Erythroblast (primary cell): ENCODE measurements around the gene BIRC7.

Source experiments
- DNase-seq, 2 experiments: peaks; one replicate each; lab custom pipeline; 2025; lab: John Stamatoyannopoulos, UW
- GATA1 ChIP-seq: IDR thresholded peaks from 2 replicates; pipeline ENCODE4 v1.6.1; 2011; ENCODE audit warnings: low read depth, mild to moderate bottlenecking, control low read depth, low read length, moderate library complexity
- POLR2A ChIP-seq: IDR thresholded peaks from 2 replicates; pipeline ENCODE4 v1.6.1; 2011; ENCODE audit warnings: mild to moderate bottlenecking, low read length

Gene BIRC7

GRCh38 chr20:63253438-63254231 lies 17.9 kb downstream of the BIRC7 start:
- TF ChIP-seq GATA1 = no peak
- no peak for TF ChIP-seq POLR2A
- no peak for DNase-seq

GRCh38 chr20:63254232-63254605 lies 18.5 kb downstream of the BIRC7 start, which contains the start of gene NKAIN4:
NKAIN4 (minus strand) TSS chr20:63254463; CDS start chr20:63254450, 13 bp downstream.
- TF ChIP-seq GATA1 (no peak), POLR2A (no peak)
- DNase-seq = no peak

DNA sequence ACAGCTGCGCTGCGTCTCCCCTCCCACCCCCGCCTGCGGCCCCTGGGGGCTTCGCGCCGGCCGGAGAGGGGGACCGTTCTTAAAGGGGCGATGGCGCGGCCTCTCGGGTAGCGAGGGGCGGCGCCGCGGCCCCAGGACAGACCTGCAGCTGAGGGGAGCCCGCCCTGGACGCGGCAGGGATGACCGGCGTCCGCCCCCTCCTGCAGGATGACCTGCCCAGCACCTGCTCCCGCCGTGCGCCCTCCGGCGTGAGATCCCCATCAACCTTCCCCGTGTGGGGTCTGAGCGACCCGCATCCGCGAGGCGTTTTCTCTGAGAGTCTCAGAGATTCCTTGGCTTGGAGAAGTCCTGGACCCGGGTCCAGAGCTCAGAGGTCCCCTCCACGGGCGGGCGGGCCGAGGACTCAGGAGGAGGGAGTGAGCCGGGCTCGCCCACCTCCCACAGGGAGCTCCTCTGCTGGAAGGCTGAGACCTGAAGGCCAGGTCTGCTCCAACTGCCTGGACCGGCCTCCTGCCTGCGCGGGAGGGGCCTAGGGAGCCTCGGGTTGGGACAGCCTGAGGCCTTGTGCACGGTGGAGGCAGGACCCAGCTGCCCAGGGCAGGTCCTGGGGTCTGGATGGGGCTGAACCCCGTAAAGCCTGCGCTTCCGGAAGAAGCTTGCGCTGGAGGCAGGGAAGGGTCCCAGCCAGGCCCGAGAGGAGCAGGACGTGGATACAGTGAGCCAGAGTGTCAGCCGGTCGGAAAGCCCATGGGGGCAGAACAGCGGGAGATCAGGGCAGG lies 19.1 kb downstream of the BIRC7 start:
- TF ChIP-seq GATA1 (no peak), POLR2A (no peak)
- DNase-seq = no peak

- DNase-seq = no peak
- no peak for TF ChIP-seq POLR2A
- no peak for TF ChIP-seq GATA1
Measured at GRCh38 chr20:63255931-63256704, 20.4 kb downstream of the BIRC7 start.

GRCh38 chr20:63256954-63257353 lies 21.2 kb downstream of the BIRC7 start:
- DNase-seq = no peak
- TF ChIP-seq POLR2A (no peak), GATA1 (no peak)

DNA sequence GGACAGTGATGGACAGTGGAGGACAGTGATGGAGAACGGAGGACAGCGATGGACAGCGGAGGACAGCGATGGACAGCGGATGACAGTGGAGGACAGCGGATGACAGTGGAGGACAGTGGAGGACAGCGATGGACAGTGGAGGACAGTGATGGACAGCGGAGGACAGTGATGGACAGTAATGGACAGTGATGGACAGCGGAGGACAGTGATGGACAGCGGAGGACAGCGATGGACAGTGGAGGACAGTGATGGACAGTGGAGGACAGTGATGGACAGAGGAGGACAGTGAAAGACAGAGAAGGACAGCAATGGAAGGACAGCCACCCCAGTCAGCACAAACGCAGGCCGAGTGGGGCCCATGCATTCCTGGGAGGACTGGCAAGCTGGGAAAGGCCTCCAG lies 21.9 kb downstream of the BIRC7 start:
- DNase-seq = no peak
- TF ChIP-seq POLR2A = no peak
- TF ChIP-seq GATA1 = no peak

DNA sequence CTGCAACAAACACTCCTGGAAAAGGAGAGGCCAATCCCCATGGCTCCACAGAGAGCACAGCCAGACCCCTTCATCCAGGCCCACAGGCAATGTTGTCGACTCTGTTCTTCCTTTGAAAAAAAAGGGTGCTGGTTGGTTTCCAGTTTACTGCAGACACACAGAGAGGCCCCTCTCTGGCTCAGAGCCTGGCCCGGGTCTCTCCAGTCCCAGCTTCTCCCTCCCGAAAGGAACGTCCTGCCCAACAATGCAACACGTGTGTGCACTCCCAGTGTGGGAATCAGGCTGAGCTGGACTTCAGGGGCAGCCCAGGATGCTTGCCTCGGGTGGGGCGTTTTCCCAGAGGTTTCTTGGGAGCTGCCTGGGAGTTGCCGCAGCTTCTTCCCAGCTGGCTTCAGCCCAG lies 23.1 kb downstream of the BIRC7 start:
- TF ChIP-seq POLR2A (no peak), GATA1 (no peak)
- DNase-seq = no peak

DNA sequence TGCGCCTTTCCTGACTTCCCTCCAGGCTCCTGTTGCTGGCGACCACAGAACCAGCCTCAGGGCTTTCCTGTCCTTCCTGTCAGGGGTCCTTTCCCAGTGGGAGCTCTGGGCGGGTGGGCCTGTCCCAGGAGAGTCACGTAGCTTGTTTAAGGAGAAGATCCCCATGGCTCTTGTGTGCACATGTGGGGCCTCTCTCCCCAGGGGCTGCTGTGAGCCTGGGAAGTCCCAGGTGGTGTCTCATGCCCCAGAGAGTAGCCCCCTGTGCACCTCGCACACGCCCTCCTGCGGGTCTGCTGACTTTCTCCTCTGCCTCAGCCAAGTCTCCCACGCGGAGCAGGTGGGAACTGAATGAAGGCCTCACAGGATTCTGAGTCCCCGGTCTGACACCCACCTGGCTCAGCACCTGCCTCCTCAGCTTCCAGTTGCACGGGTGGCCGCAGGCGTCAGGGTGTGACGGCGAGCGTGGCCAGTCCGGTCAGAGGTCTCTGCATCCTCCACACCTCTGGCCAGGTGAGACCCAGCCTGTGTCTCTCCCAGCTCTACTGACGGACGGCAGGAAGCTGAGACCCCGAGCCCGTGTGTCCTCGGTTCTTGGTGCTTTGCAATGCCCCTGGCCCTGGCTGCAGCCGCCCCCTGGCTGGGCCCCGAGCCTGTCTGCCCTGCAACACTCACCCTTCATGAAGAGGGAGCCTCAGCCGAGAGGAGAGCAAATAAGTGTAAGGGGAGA lies 24.2 kb downstream of the BIRC7 start:
- no peak for TF ChIP-seq GATA1
- no peak for TF ChIP-seq POLR2A
- DNase-seq = no peak

DNA sequence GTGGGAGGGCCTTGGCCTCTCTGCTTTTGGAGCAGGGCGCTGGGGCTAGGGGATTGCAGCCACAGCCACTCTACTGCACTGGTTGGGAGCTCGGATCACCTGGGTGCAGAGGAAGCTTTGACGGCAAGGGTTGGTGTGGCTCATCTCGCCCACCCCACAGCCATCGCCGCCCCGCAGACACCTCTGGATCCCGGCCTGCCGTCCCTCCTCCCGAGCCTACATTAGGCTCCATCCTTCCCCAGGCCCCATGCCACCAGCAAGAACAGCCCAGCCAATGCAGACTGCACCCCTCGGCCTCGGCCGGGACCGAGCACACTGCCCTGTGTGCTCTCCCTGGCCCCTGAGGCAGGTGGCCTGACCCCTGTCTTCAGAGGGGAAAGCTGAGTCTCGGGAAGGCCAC lies 24.8 kb downstream of the BIRC7 start:
- TF ChIP-seq GATA1 = no peak
- no peak for TF ChIP-seq POLR2A
- DNase-seq = no peak

DNA sequence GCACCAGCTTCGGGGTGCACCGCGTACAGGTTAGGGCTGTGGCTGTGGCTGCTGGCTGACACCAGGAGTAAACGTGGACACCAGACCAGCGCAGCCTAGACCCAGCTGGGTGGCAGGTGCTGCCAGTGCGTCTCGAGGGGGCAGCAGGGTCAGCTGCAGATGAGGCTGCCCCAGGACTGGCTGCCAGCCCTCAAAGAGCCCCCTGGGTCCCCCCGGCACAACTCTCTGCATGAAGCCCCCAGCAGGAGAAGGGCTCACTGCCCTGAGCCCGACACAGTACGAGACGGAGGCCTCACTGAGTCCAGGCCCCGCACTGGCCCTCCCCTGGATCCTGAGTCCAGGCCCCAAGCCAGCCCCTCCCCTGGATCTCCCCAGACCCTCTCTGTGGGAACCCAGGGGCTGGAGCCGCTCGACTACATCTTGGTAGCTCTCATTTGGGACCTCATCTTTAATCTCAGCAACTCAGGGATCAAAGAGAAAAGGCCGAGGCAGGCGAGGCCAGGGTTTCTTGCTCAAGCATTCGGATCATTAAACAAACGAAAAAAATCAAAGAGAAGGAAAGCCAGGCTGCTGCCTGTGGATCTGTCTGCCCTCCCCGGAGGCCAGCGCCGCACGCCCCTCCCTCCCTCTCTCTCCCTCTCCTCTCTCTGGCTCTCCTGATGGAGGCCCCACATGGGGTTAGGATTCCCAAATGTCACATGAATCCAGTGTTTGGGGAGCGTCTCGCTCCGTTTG lies 25.5 kb downstream of the BIRC7 start:
- no peak for TF ChIP-seq GATA1
- TF ChIP-seq POLR2A = no peak

GRCh38 chr20:63261795-63262528 lies 26.3 kb downstream of the BIRC7 start:
- TF ChIP-seq POLR2A (no peak), GATA1 (no peak)
- no peak for DNase-seq

More for the DNA sequence above, 25.5 kb downstream of the BIRC7 start:
- no peak for DNase-seq

- no peak for DNase-seq
- TF ChIP-seq GATA1 (no peak), POLR2A (no peak)
Measured at GRCh38 chr20:63262836-63263235, 27.1 kb downstream of the BIRC7 start.
